GM18499 (cell line): ENCODE data around the gene ITGA5.

Source experiments
- ATAC-seq: cut with Tn5 transposase; IDR thresholded peaks from one replicate; pipeline ENCODE4 v1.9.1; 2021; ENCODE audit warnings: moderate number of reproducible peaks; ENCODE audit not compliant: insufficient read depth, unreplicated experiment

Gene ITGA5

DNA sequence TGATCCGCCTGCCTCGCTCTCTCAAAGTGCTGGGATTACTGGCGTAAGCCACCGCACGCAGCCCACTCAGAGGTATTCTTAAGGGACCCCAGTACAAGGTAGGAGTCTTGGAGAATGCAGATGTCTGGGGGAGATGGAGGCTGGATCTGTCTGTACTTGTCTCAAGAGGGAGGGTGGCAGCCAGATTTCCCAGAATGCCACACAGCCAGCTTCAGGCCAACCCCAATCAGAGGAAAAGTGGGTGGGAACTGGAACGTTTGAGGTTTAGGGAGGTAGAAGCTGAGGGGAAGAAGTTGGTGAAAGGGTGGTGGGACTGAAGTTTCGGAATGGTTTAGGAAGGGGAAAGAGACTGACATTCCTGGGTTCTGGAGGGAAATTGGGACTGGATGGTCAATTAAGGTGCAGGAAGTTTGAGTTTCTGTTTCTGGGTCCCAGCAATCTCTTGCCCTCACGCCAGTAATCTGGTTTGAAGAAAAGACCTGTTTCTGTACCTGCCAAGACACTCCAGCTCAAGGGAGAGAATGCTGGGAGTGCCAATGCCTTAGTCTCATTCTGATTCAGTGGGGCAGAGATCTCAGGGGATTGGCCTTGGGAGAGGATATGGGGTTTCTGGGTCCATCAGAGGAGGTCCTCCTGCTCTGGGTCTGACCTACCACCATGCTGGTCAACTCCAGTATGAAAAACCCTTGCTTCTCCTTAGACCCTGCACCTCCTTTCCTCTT lies 26.4 kb downstream of the ITGA5 start:
- ATAC-seq: no peak

DNA sequence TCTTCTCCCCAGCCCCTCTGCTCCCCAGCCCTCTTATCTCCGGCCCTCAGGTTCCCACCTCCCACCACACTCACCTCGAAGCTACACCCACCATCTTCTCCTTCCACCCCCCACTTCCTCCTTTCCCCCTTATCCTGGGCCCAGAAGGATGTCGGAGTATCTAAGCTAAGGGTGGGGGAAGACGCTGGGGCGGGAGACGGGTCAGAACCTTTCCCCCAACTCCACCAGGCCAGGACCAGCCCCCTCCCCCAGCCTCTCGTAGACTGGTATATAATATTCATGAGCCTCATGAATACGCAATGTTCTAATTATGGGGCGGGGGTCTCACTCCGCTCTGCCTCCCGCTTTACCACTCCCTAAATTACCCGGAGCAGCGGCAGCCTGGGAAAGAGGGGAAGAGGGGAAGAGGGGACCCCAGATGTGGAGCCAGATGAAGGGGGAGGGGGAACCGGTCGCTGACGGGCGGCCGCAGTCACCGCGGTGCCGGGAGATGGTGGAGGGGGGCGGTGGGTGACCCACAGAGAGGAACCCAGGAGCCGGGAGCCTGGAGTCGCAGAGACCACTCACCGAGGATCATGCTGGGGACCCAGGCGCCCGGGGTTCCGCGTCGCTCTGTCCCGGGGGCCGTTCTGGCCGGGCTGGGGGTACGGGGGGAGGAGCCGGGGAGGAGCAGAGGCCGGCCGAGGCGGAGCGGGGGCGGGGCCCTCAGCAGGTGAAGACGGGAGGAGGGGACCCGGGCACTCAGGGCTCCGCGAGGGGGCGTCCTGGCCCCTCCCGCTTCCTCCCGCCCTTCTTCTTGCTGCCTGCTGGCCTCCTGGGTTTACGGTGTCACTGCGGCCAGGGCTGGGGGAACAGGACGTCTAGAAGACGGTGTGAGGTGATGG lies 28.2 kb downstream of the ITGA5 start:
- ATAC-seq: no peak

- no peak for ATAC-seq
Measured at GRCh38 chr12:54390176-54390667, 28.8 kb downstream of the ITGA5 start.

- no peak for ATAC-seq
Measured at GRCh38 chr12:54389607-54390175, 29.4 kb downstream of the ITGA5 start.

DNA sequence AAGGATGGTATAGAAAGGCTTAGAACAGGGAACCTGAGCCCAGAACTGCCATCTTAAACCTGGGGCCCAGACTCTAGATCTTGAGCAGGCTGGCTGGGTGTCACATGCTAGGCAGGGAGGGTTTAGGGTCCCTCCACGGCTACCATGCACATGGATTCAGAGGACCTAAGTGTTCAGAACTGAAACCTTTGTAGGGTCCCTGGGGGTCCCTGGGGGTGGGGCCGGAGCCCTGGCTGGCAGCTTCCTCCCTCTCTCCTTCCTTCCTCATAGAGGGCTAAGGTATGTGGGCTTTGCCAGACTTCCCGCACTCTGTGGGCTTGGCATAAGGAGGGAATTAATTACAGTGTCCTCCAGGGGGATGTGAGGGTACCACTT lies 29.9 kb downstream of the ITGA5 start:
- ATAC-seq: no peak

GRCh38 chr12:54388237-54389133 lies 30.6 kb downstream of the ITGA5 start:
- no peak for ATAC-seq

DNA sequence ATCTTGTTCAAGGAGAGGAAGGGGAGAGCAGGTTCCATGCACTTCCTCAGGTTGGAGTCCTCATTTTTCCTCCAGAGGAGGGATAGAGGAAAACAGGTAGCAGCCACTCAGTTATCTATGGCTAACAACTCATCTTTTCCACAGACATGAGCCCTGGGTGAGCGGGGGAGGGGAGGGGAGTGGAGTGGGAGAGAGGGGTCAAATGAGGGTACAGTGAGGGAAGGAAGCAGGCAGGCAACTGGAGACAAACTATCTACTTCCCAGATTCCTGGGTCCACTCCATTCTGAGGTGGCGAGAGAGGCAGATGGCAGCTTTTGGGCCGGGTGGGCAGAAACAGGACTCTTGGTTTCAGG lies 32.0 kb downstream of the ITGA5 start:
- no peak for ATAC-seq

GRCh38 chr12:54386403-54387113 lies 32.5 kb downstream of the ITGA5 start:
- ATAC-seq: no peak

- ATAC-seq: no peak
Measured at GRCh38 chr12:54385251-54385914, 33.7 kb downstream of the ITGA5 start.

- no peak for ATAC-seq
Measured at GRCh38 chr12:54384591-54385041, 34.5 kb downstream of the ITGA5 start, which contains the start of gene ZNF385A. Gene ZNF385A (minus strand): TSS chr12:54384733. CDS start chr12:54384514, 219 bp downstream.

- no peak for ATAC-seq
Measured at GRCh38 chr12:54383041-54383609, 35.9 kb downstream of the ITGA5 start.

DNA sequence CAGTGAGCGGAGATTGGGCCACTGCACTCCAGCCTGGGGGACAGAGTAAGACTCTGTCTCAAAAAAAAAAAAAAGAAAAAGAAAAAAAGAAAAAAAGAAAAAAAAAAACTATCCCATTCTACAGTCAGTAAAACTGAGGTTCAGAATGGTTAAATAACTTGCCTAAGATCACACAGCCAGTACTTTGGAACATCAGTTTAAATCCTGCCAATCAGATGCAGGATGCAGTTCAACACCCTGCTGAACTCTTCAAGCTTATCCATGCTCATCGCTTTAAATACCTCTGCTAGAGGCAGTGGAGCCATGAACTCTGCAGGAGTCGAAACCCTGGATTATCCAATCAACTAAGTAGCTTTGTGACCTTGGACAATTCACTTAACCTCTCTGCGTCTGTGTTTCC lies 37.9 kb downstream of the ITGA5 start:
- no peak for ATAC-seq

DNA sequence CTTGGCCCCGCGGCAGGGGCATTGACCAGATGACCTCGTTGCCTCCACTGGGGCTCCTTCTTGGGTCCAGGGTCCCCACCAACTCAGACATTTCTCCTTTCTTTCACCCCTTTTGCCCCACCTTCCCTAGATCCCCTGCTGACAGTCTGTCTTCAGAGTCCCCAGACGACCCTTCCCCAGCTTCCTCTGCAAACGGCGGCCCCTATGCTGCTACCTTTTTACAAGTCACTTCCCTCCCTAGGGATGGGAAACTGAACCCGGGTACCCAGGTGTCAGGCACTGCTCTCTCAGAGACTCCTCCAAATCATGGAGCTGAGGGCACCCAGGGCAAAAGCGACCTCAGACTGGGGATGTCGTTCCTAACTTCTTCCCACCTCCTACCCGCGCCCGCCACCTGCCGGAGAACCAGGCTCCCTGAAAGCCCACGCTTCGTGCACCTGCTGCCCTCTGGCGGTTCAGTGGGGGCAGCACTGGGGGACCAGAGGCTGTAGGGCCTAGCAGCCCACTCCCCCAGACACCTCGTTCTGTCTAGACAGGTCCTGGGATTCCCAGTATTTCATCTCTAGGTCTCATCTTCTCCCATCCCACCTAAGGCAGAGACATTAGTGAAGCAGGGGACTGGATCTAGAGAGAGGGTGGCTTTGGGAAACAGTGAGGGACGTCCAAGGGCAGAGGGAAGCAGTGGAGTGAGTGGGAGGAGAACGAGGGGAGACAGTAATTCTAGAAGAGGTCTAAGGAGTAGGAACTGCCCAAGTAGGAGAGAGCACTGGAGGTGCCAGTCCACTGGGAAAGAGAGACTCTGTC lies 39.5 kb downstream of the ITGA5 start:
- ATAC-seq: no peak

DNA sequence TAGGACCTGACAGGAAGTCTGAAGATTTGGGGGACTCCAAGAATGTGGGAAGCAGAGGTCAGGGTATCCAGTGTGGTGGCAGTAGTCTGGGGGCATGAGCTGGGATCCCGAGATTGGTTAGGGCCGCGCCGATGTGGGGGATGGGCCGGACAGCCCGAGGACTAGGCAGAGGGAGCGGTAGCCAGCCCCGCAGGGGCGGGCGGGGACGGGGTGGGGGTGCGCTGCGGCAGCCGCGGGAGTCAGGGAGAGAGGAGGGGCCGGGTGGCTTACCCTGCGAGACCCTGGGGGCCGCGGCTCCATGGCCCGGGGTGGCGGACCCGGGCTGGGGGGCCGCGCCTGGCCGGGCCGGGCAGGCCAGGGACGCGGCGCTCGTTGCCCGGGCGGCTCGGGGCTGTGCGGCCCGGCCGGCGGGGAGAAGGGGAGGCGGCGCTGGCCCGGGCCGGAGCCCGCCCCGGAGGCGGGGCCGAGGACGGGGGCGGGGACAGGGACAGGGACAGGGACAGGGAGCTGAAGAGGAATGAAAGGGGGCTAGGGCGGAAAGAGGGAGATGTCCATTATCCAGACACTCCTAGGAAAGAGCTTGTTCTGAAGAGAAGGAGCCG lies 40.2 kb downstream of the ITGA5 start:
- ATAC-seq: no peak

GRCh38 chr12:54377797-54378515 lies 41.1 kb downstream of the ITGA5 start:
- no peak for ATAC-seq

DNA sequence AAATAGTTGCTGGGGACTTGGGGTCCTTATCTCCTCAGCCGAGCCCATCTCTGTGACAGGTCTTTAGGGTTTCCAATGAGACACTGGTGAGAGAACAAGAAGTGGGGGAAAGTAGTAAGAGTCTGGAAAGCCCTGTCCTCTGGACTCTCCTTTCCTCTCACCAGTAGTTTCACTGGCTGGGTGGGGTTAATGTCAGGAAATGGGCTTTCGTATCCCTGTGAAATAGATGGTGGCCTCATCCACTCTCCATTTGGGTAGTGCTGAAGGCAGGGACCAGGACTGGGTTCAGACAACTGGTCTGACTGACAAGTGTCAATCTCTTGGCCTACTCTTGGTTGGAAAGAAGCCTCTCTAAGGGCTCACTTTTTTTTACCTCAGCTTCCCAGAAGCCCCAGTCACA lies 42.1 kb downstream of the ITGA5 start:
- ATAC-seq: no peak

- ATAC-seq: no peak
Measured at GRCh38 chr12:54376596-54376995, 42.5 kb downstream of the ITGA5 start.
